IMR-90 (cell line): ENCODE results near the gene PPAT. TPM values are rescaled to one million over a fixed set of nuclear protein-coding genes. Genes with fewer than 3 reads are reported as not detected.

Experiments
- RFX5 ChIP-seq: IDR thresholded peaks from 2 replicates; pipeline ENCODE4 v1.8.0; 2012; ENCODE audit warnings: low read depth, mild to moderate bottlenecking, low read length, moderate library complexity
- polyA plus RNA-seq, 3 experiments: library from polyadenylated mRNA; depleted of rRNA; stranded (reverse); fragments of >200 nt; gene quantifications; 2 replicates each; pipeline ENCODE4 v1.2.3, GENCODE V29; 2012; ENCODE audit warnings: low replicate concordance in 1 of 3
- total RNA-seq: library from RNA; depleted of rRNA; stranded (reverse); fragments of >200 nt; gene quantifications from 2 replicates; pipeline ENCODE4 v1.2.3, GENCODE V29; 2012
- TF ChIP-seq, protein P1 (sequence below): conservative IDR thresholded peaks from 2 replicates; pipeline ENCODE4 v1.5.1; 2012; ENCODE audit warnings: mild to moderate bottlenecking, low read depth, low read length, improper control_type of control experiment

Gene PPAT
- total and polyA plus RNA-seq, 2 of the 4 experiments (the other 2 are of a cell fraction), result 7.0 to 21.1 TPM

GRCh38 chr4:56387023-56388001 lies 48.1 kb downstream of the PPAT start, which contains the start of gene AASDH (continued):
- TF ChIP-seq, protein P1, sequence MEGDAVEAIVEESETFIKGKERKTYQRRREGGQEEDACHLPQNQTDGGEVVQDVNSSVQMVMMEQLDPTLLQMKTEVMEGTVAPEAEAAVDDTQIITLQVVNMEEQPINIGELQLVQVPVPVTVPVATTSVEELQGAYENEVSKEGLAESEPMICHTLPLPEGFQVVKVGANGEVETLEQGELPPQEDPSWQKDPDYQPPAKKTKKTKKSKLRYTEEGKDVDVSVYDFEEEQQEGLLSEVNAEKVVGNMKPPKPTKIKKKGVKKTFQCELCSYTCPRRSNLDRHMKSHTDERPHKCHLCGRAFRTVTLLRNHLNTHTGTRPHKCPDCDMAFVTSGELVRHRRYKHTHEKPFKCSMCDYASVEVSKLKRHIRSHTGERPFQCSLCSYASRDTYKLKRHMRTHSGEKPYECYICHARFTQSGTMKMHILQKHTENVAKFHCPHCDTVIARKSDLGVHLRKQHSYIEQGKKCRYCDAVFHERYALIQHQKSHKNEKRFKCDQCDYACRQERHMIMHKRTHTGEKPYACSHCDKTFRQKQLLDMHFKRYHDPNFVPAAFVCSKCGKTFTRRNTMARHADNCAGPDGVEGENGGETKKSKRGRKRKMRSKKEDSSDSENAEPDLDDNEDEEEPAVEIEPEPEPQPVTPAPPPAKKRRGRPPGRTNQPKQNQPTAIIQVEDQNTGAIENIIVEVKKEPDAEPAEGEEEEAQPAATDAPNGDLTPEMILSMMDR, result no peak
- no peak for TF ChIP-seq RFX5
